Activated CD4-positive, alpha-beta T cell treated with anti-CD3 and anti-CD28 coated beads for 4 hours (primary cell): Measurements from ENCODE around the gene KCNJ9.

ENCODE experiments used
- DNase-seq, 2 donors: peaks; one replicate each; pipeline ENCODE4 v3.0.0-alpha.2; 2020

Gene KCNJ9

GRCh38 chr1:160066829-160067745 is 14.3 kb upstream of the KCNJ9 start:
- no peak for DNase-seq

GRCh38 chr1:160068225-160068624 is 13.1 kb upstream of the KCNJ9 start:
- no peak for DNase-seq

- DNase-seq, result no peak
Measured at GRCh38 chr1:160069460-160070231, 11.7 kb upstream of the KCNJ9 start, which contains the start of gene KCNJ10. Gene KCNJ10, minus strand, starts transcription at chr1:160070160. Its CDS starts 27,628 bp downstream, at chr1:160042532.

- peak; percentile 62 to 65 for DNase-seq
Measured at GRCh38 chr1:160070243-160071163, 10.8 kb upstream of the KCNJ9 start.

- no peak for DNase-seq
Measured at GRCh38 chr1:160071289-160071688, 10.0 kb upstream of the KCNJ9 start.

GRCh38 chr1:160074865-160075264 is 6.5 kb upstream of the KCNJ9 start:
- no peak for DNase-seq

GRCh38 chr1:160075836-160076235 is 5.5 kb upstream of the KCNJ9 start:
- DNase-seq, result no peak

GRCh38 chr1:160076295-160076694 is 5.0 kb upstream of the KCNJ9 start:
- DNase-seq, result no peak

- no peak for DNase-seq
Measured at GRCh38 chr1:160077486-160077885, 3.9 kb upstream of the KCNJ9 start.

GRCh38 chr1:160078512-160079195 is 2.7 kb upstream of the KCNJ9 start:
- DNase-seq, result peak; percentile 41 to 47

- no peak for DNase-seq
Measured at GRCh38 chr1:160079448-160079847, 1.9 kb upstream of the KCNJ9 start.

- no peak for DNase-seq
Measured at GRCh38 chr1:160080381-160081100, 797 bp upstream of the KCNJ9 start.

GRCh38 chr1:160082487-160082886 is 1.1 kb downstream of the KCNJ9 start:
- no peak for DNase-seq

- DNase-seq, result no peak
Measured at GRCh38 chr1:160082926-160083325, 1.6 kb downstream of the KCNJ9 start.

- peak; percentile 77 to 78 for DNase-seq
Measured at GRCh38 chr1:160083968-160084770, 2.8 kb downstream of the KCNJ9 start.

- no peak for DNase-seq
Measured at GRCh38 chr1:160084771-160085321, 3.5 kb downstream of the KCNJ9 start.

- peak; percentile 72 to 74 for DNase-seq
Measured at GRCh38 chr1:160085686-160086455, 4.5 kb downstream of the KCNJ9 start.

GRCh38 chr1:160086456-160086892 is 5.1 kb downstream of the KCNJ9 start:
- DNase-seq, result no peak

- no peak for DNase-seq
Measured at GRCh38 chr1:160087118-160087662, 5.9 kb downstream of the KCNJ9 start.
